H1 (cell line): ENCODE measurements around the gene CFAP74. TPM values are rescaled to one million over a fixed set of nuclear protein-coding genes. Genes with fewer than 3 reads are reported as not detected.

Experiments used
- CTCF ChIA-PET: fragments of 300-600 bp; sonication (Branson Sonifier 250); formaldehyde crosslinking; loops from one replicate; lab custom pipeline; 2021; ENCODE audit not compliant: partially characterized antibody; lab: Charles Lee
- POLR2A ChIA-PET: fragments of 300-600 bp; sonication (Branson Sonifier 250); formaldehyde crosslinking; loops from one replicate; lab custom pipeline; 2021; ENCODE audit warnings: inconsistent platforms; ENCODE audit not compliant: partially characterized antibody; lab: Charles Lee
- DNase-seq, 2 experiments: peaks; one replicate each; pipeline versions ENCODE4 v3.0.0 to v3.0.0-alpha.2; 2010 to 2022; ENCODE audit warnings: low spot score in 2 of 2, low read depth in 1 of 2, mixed read lengths in 1 of 2
- FAIRE-seq: peaks from 2 replicates; lab custom pipeline; 2011; peaks lifted over from hg19 to GRCh38; lab: Jason Lieb, UNC
- H2AFZ ChIP-seq: 2 replicates; pipeline ENCODE4 v1.8.1; 2012; ENCODE audit warnings: low read length, inconsistent platforms
- H2AK5ac ChIP-seq: 2 replicates; pipeline ENCODE4 v1.6.1; 2013; ENCODE audit warnings: low read depth, low read length
- H2BK120ac ChIP-seq: replicated peaks from 2 replicates; pipeline ENCODE3; 2013; ENCODE audit warnings: low read depth, low read length, inconsistent platforms
- H2BK12ac ChIP-seq: 2 replicates; pipeline ENCODE4 v1.6.1; 2013; ENCODE audit warnings: low read depth, low read length
- H2BK15ac ChIP-seq: 2 replicates; pipeline ENCODE4 v1.6.1; 2013; ENCODE audit warnings: low read length
- H2BK20ac ChIP-seq: 2 replicates; pipeline ENCODE4 v1.6.1; 2013; ENCODE audit warnings: low read length
- H2BK5ac ChIP-seq: 2 replicates; pipeline ENCODE4 v1.6.1; 2013; ENCODE audit warnings: low read depth, low read length
- H3K14ac ChIP-seq: 2 replicates; pipeline ENCODE4 v1.6.1; 2013; ENCODE audit warnings: inconsistent platforms; ENCODE audit not compliant: insufficient read length
- H3K18ac ChIP-seq: 2 replicates; pipeline ENCODE4 v1.6.1; 2013; ENCODE audit warnings: low read length; ENCODE audit errors: extremely low read depth
- H3K23ac ChIP-seq: 2 replicates; pipeline ENCODE4 v1.6.1; 2013; ENCODE audit warnings: inconsistent platforms; ENCODE audit not compliant: insufficient read length
- H3K23me2 ChIP-seq: 2 replicates; pipeline ENCODE4 v1.6.1; 2013; ENCODE audit warnings: low read depth, low read length
- H3K27ac ChIP-seq: 2 replicates; pipeline ENCODE4 v1.6.1; 2011; ENCODE audit warnings: low read depth, low read length, inconsistent platforms
- H3K27me3 ChIP-seq, 4 experiments: replicated peaks in 1 of 4; 1 replicate in 1 of 4; 2 replicates in 3 of 4; pipeline versions ENCODE4 v1.6.1 to v1.8.1; 2011 to 2013; ENCODE audit warnings: low read length in 3 of 4, mild to moderate bottlenecking in 3 of 4, inconsistent platforms in 2 of 4, mixed read lengths in 2 of 4, moderate library complexity in 1 of 4; ENCODE audit not compliant: control insufficient read depth in 3 of 4, insufficient read depth in 3 of 4; ENCODE audit errors: extremely low read depth in 1 of 4
- H3K36me3 ChIP-seq, 4 experiments: 2 replicates each; pipeline versions ENCODE4 v1.6.1 to v1.8.1; 2011 to 2013; ENCODE audit warnings: mild to moderate bottlenecking in 4 of 4, low read length in 3 of 4, moderate library complexity in 2 of 4, control low read depth in 1 of 4, inconsistent platforms in 1 of 4; ENCODE audit not compliant: insufficient read depth in 4 of 4, control insufficient read depth in 2 of 4
- H3K4ac ChIP-seq: replicated peaks from 2 replicates; pipeline ENCODE3; 2013; ENCODE audit warnings: low read length, low read depth, mixed read lengths, inconsistent platforms; ENCODE audit not compliant: insufficient read length
- H3K4me1 ChIP-seq, 4 experiments: replicated peaks in 1 of 4; 1 replicate in 1 of 4; 2 replicates in 3 of 4; pipeline versions ENCODE4 v1.6.1 to v1.8.1; 2011 to 2013; ENCODE audit warnings: low read length in 3 of 4, inconsistent platforms in 2 of 4, mixed read lengths in 1 of 4; ENCODE audit not compliant: insufficient read depth in 4 of 4, control insufficient read depth in 3 of 4
- H3K4me2 ChIP-seq, 2 experiments: 2 replicates each; pipeline versions ENCODE4 v1.6.1 to v1.8.1; 2011 to 2013; ENCODE audit warnings: low read depth in 2 of 2, low read length in 2 of 2, control low read depth in 1 of 2, inconsistent platforms in 1 of 2, mild to moderate bottlenecking in 1 of 2; ENCODE audit not compliant: insufficient read depth in 1 of 2
- H3K4me3 ChIP-seq, 4 experiments: fragments of 200-600, 300-600 bp in 1 of 4; sonication (generic), shearing (Covaris generic), sonication (Bioruptor Twin) in 1 of 4; 2 replicates each; pipeline versions ENCODE4 v1.5.1 to v1.8.1; 2011 to 2016; ENCODE audit warnings: low read length in 4 of 4, low read depth in 3 of 4, control low read depth in 2 of 4, inconsistent platforms in 2 of 4, mild to moderate bottlenecking in 2 of 4, mixed read lengths in 1 of 4, moderate library complexity in 1 of 4; ENCODE audit not compliant: insufficient read depth in 2 of 4; ENCODE audit errors: extremely low read depth in 1 of 4
- H3K56ac ChIP-seq: replicated peaks from 2 replicates; pipeline ENCODE3; 2013; ENCODE audit warnings: low read depth, mild to moderate bottlenecking, mixed read lengths, low read length, inconsistent platforms; ENCODE audit not compliant: insufficient read length
- H3K79me1 ChIP-seq: 2 replicates; pipeline ENCODE4 v1.6.1; 2013; ENCODE audit warnings: low read depth, low read length, control low read depth
- H3K79me2 ChIP-seq, 2 experiments: 2 replicates each; pipeline versions ENCODE4 v1.6.1 to v1.8.1; 2012 to 2013; ENCODE audit warnings: low read length in 2 of 2, mild to moderate bottlenecking in 2 of 2, inconsistent platforms in 1 of 2; ENCODE audit not compliant: insufficient read depth in 2 of 2, control insufficient read depth in 1 of 2
- H3K9ac ChIP-seq, 4 experiments: replicated peaks in 1 of 4; 1 replicate in 1 of 4; 2 replicates in 3 of 4; pipeline versions ENCODE4 v1.6.1 to v1.8.1; 2011 to 2013; ENCODE audit warnings: low read depth in 3 of 4, low read length in 3 of 4, control low read depth in 2 of 4, mild to moderate bottlenecking in 2 of 4, moderate library complexity in 2 of 4, inconsistent platforms in 1 of 4; ENCODE audit errors: extremely low read depth in 1 of 4
- H3K9me3 ChIP-seq, 2 experiments: 2 replicates each; pipeline versions ENCODE4 v1.6.1 to v1.8.1; 2012 to 2013; ENCODE audit warnings: mild to moderate bottlenecking in 2 of 2, moderate library complexity in 2 of 2, control low read depth in 1 of 2, inconsistent platforms in 1 of 2, low read depth in 1 of 2, low read length in 1 of 2, mixed read lengths in 1 of 2; ENCODE audit not compliant: insufficient read depth in 2 of 2
- H4K20me1 ChIP-seq, 2 experiments: replicated peaks in 1 of 2; 2 replicates each; pipeline versions ENCODE3 to v1.8.1; 2011 to 2013; ENCODE audit warnings: inconsistent platforms in 2 of 2, low read length in 2 of 2, mild to moderate bottlenecking in 1 of 2; ENCODE audit not compliant: insufficient read depth in 2 of 2, control insufficient read depth in 1 of 2
- H4K5ac ChIP-seq: 2 replicates; pipeline ENCODE4 v1.6.1; 2013; ENCODE audit warnings: low read length, low read depth, mixed read lengths, inconsistent platforms; ENCODE audit not compliant: insufficient read length
- H4K8ac ChIP-seq: 2 replicates; pipeline ENCODE4 v1.8.0; 2013; ENCODE audit warnings: mild to moderate bottlenecking, moderate library complexity, low read length, inconsistent platforms; ENCODE audit not compliant: insufficient read depth; ENCODE audit errors: extremely low read depth
- H4K91ac ChIP-seq: replicated peaks from 2 replicates; pipeline ENCODE3; 2013; ENCODE audit warnings: low read length, mixed read lengths, inconsistent platforms; ENCODE audit not compliant: insufficient read length
- BACH1 ChIP-seq: IDR thresholded peaks from 2 replicates; pipeline ENCODE4 v1.6.1; 2012; ENCODE audit warnings: low read length, improper control_type of control experiment
- BRCA1 ChIP-seq: IDR thresholded peaks from 2 replicates; pipeline ENCODE4 v1.6.1; 2012; ENCODE audit warnings: low read depth, low read length, improper control_type of control experiment
- GTF2F1 ChIP-seq: IDR thresholded peaks from 2 replicates; pipeline ENCODE4 v1.6.1; 2012; ENCODE audit warnings: low read depth, low read length, improper control_type of control experiment, borderline replicate concordance
- HDAC6 ChIP-seq: IDR thresholded peaks from one replicate; pipeline ENCODE4 v1.7.1; 2012; ENCODE audit warnings: low read depth, mild to moderate bottlenecking, inconsistent platforms, low read length, moderate library complexity
- KDM4A ChIP-seq: IDR thresholded peaks from one replicate; pipeline ENCODE4 v1.7.1; 2012; ENCODE audit warnings: low read depth, mild to moderate bottlenecking, moderate library complexity, low read length, inconsistent platforms; ENCODE audit not compliant: severe bottlenecking
- NRF1 ChIP-seq: IDR thresholded peaks from 2 replicates; pipeline ENCODE4 v1.6.1; 2011; ENCODE audit warnings: mild to moderate bottlenecking, low read depth, low read length, improper control_type of control experiment
- TAF7 ChIP-seq: optimal IDR thresholded peaks from 2 replicates; pipeline ENCODE3; 2011; ENCODE audit warnings: low read depth, mild to moderate bottlenecking, inconsistent platforms, low read length, moderate library complexity, borderline replicate concordance
- WGBS, 2 experiments: shearing (Covaris generic) in 1 of 2; methylation state at CpG; one replicate each; pipeline versions ENCODE4 v1.1.6 to v1.1.7; 2013 to 2015; ENCODE audit warnings: low lambda C conversion rate in 2 of 2, mixed read lengths in 2 of 2, inconsistent platforms in 1 of 2, low coverage in 1 of 2, missing lambda C conversion rate in 1 of 2; ENCODE audit not compliant: insufficient replicate concordance in 2 of 2, insufficient coverage in 1 of 2, insufficient read length in 1 of 2; ENCODE audit errors: extremely low coverage in 1 of 2, missing lambda C conversion rate in 1 of 2; 5-methylcytosine and 5-hydroxymethylcytosine counted together
- polyA plus RNA-seq, 7 experiments: library from polyadenylated mRNA; depleted of rRNA in 3 of 7; stranded (reverse) in 5 of 7; unstranded in 2 of 7; fragments of >200 nt in 5 of 7; fragments of 200-250 nt in 2 of 7; gene quantifications; 1 replicate in 5 of 7; 2 replicates in 1 of 7; 4 replicates in 1 of 7; pipeline versions ENCODE4 v1.2.1 to v1.2.3, GENCODE V29; 2011 to 2013; ENCODE audit warnings: missing spikeins in 2 of 7, mixed read lengths in 2 of 7
- total RNA-seq: library from RNA; stranded (reverse); fragmentation: NEBNext Ultra II Directional; extraction: Animal tissue kit (Norgen Biotek cat#: 25700); gene quantifications from 2 replicates; pipeline ENCODE4 v1.2.1, GENCODE V29; 2021

Gene CFAP74
- total and polyA plus RNA-seq, 2 of the 8 experiments (the other 6 are each of a cell fraction or from before 2014, with no cell fraction given): 0.09 to 0.20 TPM

- Histone ChIP-seq H3K4me3 (no peak overlapping the region), H3K27ac (no peak overlapping the region), H3K23me2 (no peaks in the 10 kb centered on the region), H2BK12ac (no peak overlapping the region), H3K4me2 (no peak overlapping the region), H2BK5ac (0 out of 2 replicates have a peak overlapping the region, but pooled peaks have one; percentile 35), H3K9ac (no peak overlapping the region), H2BK15ac (no peak overlapping the region), H3K79me2 (no peaks in the 10 kb centered on the region), H2AFZ (no peak overlapping the region), H3K27me3 (no peaks in the 10 kb centered on the region), H3K9me3 (no peaks in the 10 kb centered on the region), H4K20me1 (no peaks in the 10 kb centered on the region), H3K56ac (no peak overlapping the region), H3K23ac (no peak overlapping the region), H3K4ac (no peak overlapping the region), H4K8ac (peak overlapping the region; percentile 59), H2BK20ac (no peak overlapping the region), H3K14ac (no peak overlapping the region), H4K5ac (no peak overlapping the region), H2AK5ac (no peak overlapping the region), H4K91ac (no peak overlapping the region), H3K18ac (no peak overlapping the region; the same call in 1 of the 2 replicates), H3K79me1 (no peaks in the 10 kb centered on the region), H3K36me3 (no peaks in the 10 kb centered on the region), H3K4me1 (peaks cover 0 to 10% (median 4%) of the 10 kb centered on the region in 4 experiments; a peak in 3 of 7 replicates), H2BK120ac (no peak overlapping the region)
- POLR2A ChIA-PET: interaction anchor here (0.8 to 1.0 kb wide), 3 partner anchors 13 to 253 kb away, joined by 3 read pairs; no protein-coding TSS in a partner anchor
- 92% methylated on average over 13 of the region's 14 CpGs; no CpG with 5 or more reads in 1 of the 2 experiments for WGBS, 2 experiments
- no peak for FAIRE-seq
- no peak for DNase-seq
- no peak for TF ChIP-seq NRF1
- no peak for TF ChIP-seq BRCA1
- TF ChIP-seq KDM4A: no peak
- no peak for TF ChIP-seq BACH1
- no peak for TF ChIP-seq TAF7
- TF ChIP-seq HDAC6: no peak
- no peak for TF ChIP-seq GTF2F1
- CTCF ChIA-PET: interaction anchor here (0.6 to 8.8 kb wide), 8 partner anchors 9 to 641 kb away, joined by 3 to 92 read pairs (median 4); no protein-coding TSS in a partner anchor
These were observed 29.2 kb upstream of the CFAP74 start for GRCh38 chr1:2032737-2033136.
